ENCODE results near the gene OR51V1.

OR51V1 gene

DNA sequence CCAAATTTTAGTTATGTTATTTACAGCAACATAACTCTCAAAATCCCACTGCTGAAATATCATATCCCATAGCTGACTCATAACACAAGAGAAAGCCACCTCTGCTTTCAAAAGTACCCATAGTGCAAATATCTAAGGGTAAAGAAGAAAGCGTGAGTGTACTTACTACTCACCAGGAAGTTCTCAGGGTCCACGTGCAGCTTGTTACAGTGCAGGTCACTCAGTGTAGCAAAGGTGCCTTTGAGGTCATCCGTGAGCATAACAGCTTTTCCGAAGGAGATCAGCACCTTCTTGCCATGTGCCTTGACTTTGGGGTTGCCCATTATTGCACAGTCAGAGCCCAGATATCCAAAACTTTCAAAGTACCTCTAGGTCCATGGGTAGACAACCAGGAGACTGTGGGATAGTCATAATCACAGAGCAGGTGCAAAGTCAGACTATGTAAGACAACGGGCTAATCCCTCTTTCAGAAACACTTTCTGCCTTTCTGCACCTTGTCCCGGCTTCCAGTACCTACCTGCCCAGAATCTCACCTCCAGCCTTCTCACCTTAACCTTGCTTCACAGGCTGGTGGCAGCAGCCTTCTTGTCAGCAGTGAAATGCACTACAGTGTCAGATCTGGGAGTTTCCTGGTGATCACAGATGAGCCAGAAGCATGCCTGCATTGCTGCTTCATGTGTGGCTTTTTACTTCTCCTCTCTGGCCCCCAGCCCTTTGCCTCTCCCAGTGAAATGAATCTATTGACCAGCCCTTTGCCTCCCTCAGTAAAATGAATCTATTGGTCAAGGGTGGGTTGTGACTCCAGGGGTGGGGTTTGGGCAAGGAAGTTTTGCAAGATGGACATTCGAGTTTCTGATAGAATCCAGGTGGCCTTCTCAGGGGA, 42.7 kb upstream of the OR51V1 start:
- H3K79me2 ChIP-seq (ENCODE audit: control insufficient read depth, low read length) = no peaks in the 10 kb centered on the region

DNA sequence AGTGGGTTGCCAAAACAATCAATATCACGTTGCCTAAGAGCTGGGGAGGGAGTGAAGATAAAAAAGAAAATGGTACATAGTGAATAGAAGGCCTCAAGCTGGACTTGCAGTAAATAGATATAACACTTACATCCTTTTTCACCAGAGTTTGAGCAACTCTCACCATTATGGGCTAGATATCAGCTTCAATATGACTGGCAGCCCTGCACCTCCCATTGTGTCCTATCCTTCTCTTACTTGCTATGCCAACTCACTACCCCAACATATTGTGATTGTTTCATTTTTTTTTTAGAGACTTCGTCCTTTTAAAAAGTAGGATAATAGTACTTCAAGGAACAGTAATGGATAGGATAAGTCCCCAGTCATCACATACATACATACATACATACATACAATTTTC, 41.7 kb upstream of the OR51V1 start:
- Histone ChIP-seq H3K4me3 (ENCODE audit: low read length) (no peak overlapping the region), H4K20me1 (ENCODE audit: control insufficient read depth, insufficient read depth, low read depth, low read length) (no peaks in the 10 kb centered on the region), H3K4me1 (ENCODE audit: control insufficient read depth, low read length) (no peaks in the 10 kb centered on the region), H3K9me3 (ENCODE audit: control insufficient read depth, insufficient read depth, low read length) (no peaks in the 10 kb centered on the region), H3K79me2 (ENCODE audit: control insufficient read depth, low read length) (no peaks in the 10 kb centered on the region), H3K4me2 (ENCODE audit: low read length) (no peak overlapping the region), H3F3A (ENCODE audit: control insufficient read depth, insufficient read depth) (no peaks in the 10 kb centered on the region), H3K27me3 (ENCODE audit: control insufficient read depth, low read length) (no peaks in the 10 kb centered on the region), H3K9me2 (replicated peaks; ENCODE audit: control insufficient read depth, low read length) (no peaks in the 10 kb centered on the region), H3K27ac (ENCODE audit: low read depth, low read length) (no peak overlapping the region), H3K36me3 (ENCODE audit: control insufficient read depth, low read length) (no peaks in the 10 kb centered on the region)
- no peak for TF ChIP-seq CTCF (IDR thresholded peaks at IDR 0.05; ENCODE audit: low read depth, low read length, poor library complexity, severe bottlenecking)
- TF ChIP-seq EZH2phosphoT487 (IDR thresholded peaks at IDR 0.05; ENCODE audit: borderline replicate concordance, low read length) = no peak

More for the DNA sequence above, 42.7 kb upstream of the OR51V1 start:
- H4K20me1 ChIP-seq (ENCODE audit: control insufficient read depth, insufficient read depth, low read depth, low read length) = no peaks in the 10 kb centered on the region
- H3K36me3 ChIP-seq (ENCODE audit: control insufficient read depth, low read length) = no peaks in the 10 kb centered on the region
- no peaks in the 10 kb centered on the region for H3K4me1 ChIP-seq (ENCODE audit: control insufficient read depth, low read length)
- no peaks in the 10 kb centered on the region for H3K9me3 ChIP-seq (ENCODE audit: control insufficient read depth, insufficient read depth, low read length)
- H3K9me2 ChIP-seq (replicated peaks; ENCODE audit: control insufficient read depth, low read length) = no peaks in the 10 kb centered on the region
- H3K4me3 ChIP-seq (ENCODE audit: low read length) = no peak overlapping the region
- TF ChIP-seq CTCF (IDR thresholded peaks at IDR 0.05; ENCODE audit: low read depth, low read length, poor library complexity, severe bottlenecking) = no peak
- no peak for TF ChIP-seq EZH2phosphoT487 (IDR thresholded peaks at IDR 0.05; ENCODE audit: borderline replicate concordance, low read length)
- no peaks in the 10 kb centered on the region for H3K27me3 ChIP-seq (ENCODE audit: control insufficient read depth, low read length)
- H3F3A ChIP-seq (ENCODE audit: control insufficient read depth, insufficient read depth) = no peaks in the 10 kb centered on the region
- H3K4me2 ChIP-seq (ENCODE audit: low read length) = no peak overlapping the region
- H3K27ac ChIP-seq (ENCODE audit: low read depth, low read length) = no peak overlapping the region

- no peaks in the 10 kb centered on the region for H3K36me3 ChIP-seq (ENCODE audit: control insufficient read depth, low read length)
- no peak overlapping the region for H3K4me3 ChIP-seq (ENCODE audit: low read length)
- no peaks in the 10 kb centered on the region for H3K9me2 ChIP-seq (replicated peaks; ENCODE audit: control insufficient read depth, low read length)
- TF ChIP-seq EZH2phosphoT487 (IDR thresholded peaks at IDR 0.05; ENCODE audit: borderline replicate concordance, low read length) = no peak
- no peak for TF ChIP-seq CTCF (IDR thresholded peaks at IDR 0.05; ENCODE audit: low read depth, low read length, poor library complexity, severe bottlenecking)
- no peaks in the 10 kb centered on the region for H4K20me1 ChIP-seq (ENCODE audit: control insufficient read depth, insufficient read depth, low read depth, low read length)
- H3F3A ChIP-seq (ENCODE audit: control insufficient read depth, insufficient read depth) = no peaks in the 10 kb centered on the region
- no peak overlapping the region for H3K27ac ChIP-seq (ENCODE audit: low read depth, low read length)
- H3K4me2 ChIP-seq (ENCODE audit: low read length) = no peak overlapping the region
- H3K79me2 ChIP-seq (ENCODE audit: control insufficient read depth, low read length) = no peaks in the 10 kb centered on the region
- no peaks in the 10 kb centered on the region for H3K4me1 ChIP-seq (ENCODE audit: control insufficient read depth, low read length)
- H3K27me3 ChIP-seq (ENCODE audit: control insufficient read depth, low read length) = no peaks in the 10 kb centered on the region
- no peaks in the 10 kb centered on the region for H3K9me3 ChIP-seq (ENCODE audit: control insufficient read depth, insufficient read depth, low read length)
These were observed 41.0 kb upstream of the OR51V1 start for GRCh38 chr11:5241458-5241857.

Data from DOHH2 (cell line).